ENCODE results near the gene BARX2.

BARX2 gene

GRCh38 chr11:129414144-129414872 is 38.7 kb downstream of the BARX2 start:
- H3K27me3 ChIP-seq (ENCODE audit: low read length), result no peaks in the 10 kb centered on the region
- TF ChIP-seq CTCF (IDR thresholded peaks at IDR 0.05; ENCODE audit: insufficient read depth, low read length, poor library complexity, severe bottlenecking), result no peak
- TF ChIP-seq EZH2phosphoT487 (conservative IDR thresholded peaks at IDR 0.05; ENCODE audit: low read length), result no peak
- no peaks in the 10 kb centered on the region for H4K20me1 ChIP-seq (ENCODE audit: low read depth, low read length)
- no peaks in the 10 kb centered on the region for H3K36me3 ChIP-seq (ENCODE audit: low read length)
- H3F3A ChIP-seq (ENCODE audit: insufficient read depth), result no peaks in the 10 kb centered on the region
- no peak overlapping the region for H3K4me2 ChIP-seq (ENCODE audit: low read depth, low read length, poor library complexity, severe bottlenecking)
- no peaks in the 10 kb centered on the region for H3K79me2 ChIP-seq (ENCODE audit: insufficient read depth, low read length)
- no peak overlapping the region for H3K9ac ChIP-seq (ENCODE audit: low read length)
- H3K9me3 ChIP-seq (ENCODE audit: insufficient read depth, low read length), result no peaks in the 10 kb centered on the region
- H3K27ac ChIP-seq (ENCODE audit: low read depth, low read length), result no peak overlapping the region
- no peak overlapping the region for H3K4me3 ChIP-seq (ENCODE audit: insufficient read depth, low read length, poor library complexity, severe bottlenecking)
- no peaks in the 10 kb centered on the region for H3K9me2 ChIP-seq (replicated peaks; ENCODE audit: insufficient read depth, low read length)
- H2AFZ ChIP-seq (ENCODE audit: low read depth, low read length, severe bottlenecking), result no peak overlapping the region

- Histone ChIP-seq H3K9me2 (replicated peaks; ENCODE audit: insufficient read depth, low read length) (no peaks in the 10 kb centered on the region), H4K20me1 (ENCODE audit: low read depth, low read length) (no peaks in the 10 kb centered on the region), H3K27ac (ENCODE audit: low read depth, low read length) (no peak overlapping the region), H3K9me3 (ENCODE audit: insufficient read depth, low read length) (no peaks in the 10 kb centered on the region), H3K9ac (ENCODE audit: low read length) (no peak overlapping the region), H3K36me3 (ENCODE audit: low read length) (no peaks in the 10 kb centered on the region), H3K4me2 (ENCODE audit: low read depth, low read length, poor library complexity, severe bottlenecking) (no peak overlapping the region), H3K79me2 (ENCODE audit: insufficient read depth, low read length) (no peaks in the 10 kb centered on the region), H3K27me3 (ENCODE audit: low read length) (no peaks in the 10 kb centered on the region), H3F3A (ENCODE audit: insufficient read depth) (no peaks in the 10 kb centered on the region), H2AFZ (ENCODE audit: low read depth, low read length, severe bottlenecking) (no peak overlapping the region), H3K4me3 (ENCODE audit: insufficient read depth, low read length, poor library complexity, severe bottlenecking) (no peak overlapping the region)
- TF ChIP-seq CTCF (IDR thresholded peaks at IDR 0.05; ENCODE audit: insufficient read depth, low read length, poor library complexity, severe bottlenecking), result no peak
- no peak for TF ChIP-seq EZH2phosphoT487 (conservative IDR thresholded peaks at IDR 0.05; ENCODE audit: low read length)
Measured at GRCh38 chr11:129416080-129416820, 40.6 kb downstream of the BARX2 start.

- TF ChIP-seq EZH2phosphoT487 (conservative IDR thresholded peaks at IDR 0.05; ENCODE audit: low read length), result no peak
- no peak for TF ChIP-seq CTCF (IDR thresholded peaks at IDR 0.05; ENCODE audit: insufficient read depth, low read length, poor library complexity, severe bottlenecking)
- H3K4me2 ChIP-seq (ENCODE audit: low read depth, low read length, poor library complexity, severe bottlenecking), result no peak overlapping the region
- H3K27ac ChIP-seq (ENCODE audit: low read depth, low read length), result no peak overlapping the region
- H3K27me3 ChIP-seq (ENCODE audit: low read length), result no peaks in the 10 kb centered on the region
- no peaks in the 10 kb centered on the region for H3K9me2 ChIP-seq (replicated peaks; ENCODE audit: insufficient read depth, low read length)
- no peak overlapping the region for H3K4me3 ChIP-seq (ENCODE audit: insufficient read depth, low read length, poor library complexity, severe bottlenecking)
- no peaks in the 10 kb centered on the region for H3K9me3 ChIP-seq (ENCODE audit: insufficient read depth, low read length)
- no peak overlapping the region for H3K9ac ChIP-seq (ENCODE audit: low read length)
- no peaks in the 10 kb centered on the region for H3F3A ChIP-seq (ENCODE audit: insufficient read depth)
- H4K20me1 ChIP-seq (ENCODE audit: low read depth, low read length), result no peaks in the 10 kb centered on the region
- H3K36me3 ChIP-seq (ENCODE audit: low read length), result no peaks in the 10 kb centered on the region
- H3K79me2 ChIP-seq (ENCODE audit: insufficient read depth, low read length), result no peaks in the 10 kb centered on the region
- no peak overlapping the region for H2AFZ ChIP-seq (ENCODE audit: low read depth, low read length, severe bottlenecking)
Measured at GRCh38 chr11:129417458-129417857, 41.8 kb downstream of the BARX2 start.

Data from SU-DHL-6 (cell line).